ENCODE results near the gene ZNF850. TPM values are rescaled to one million over a fixed set of nuclear protein-coding genes. Genes with fewer than 3 reads are reported as not detected.
A peak's percentile ranks its signal among the peaks of the same experiment; 100 is the strongest.

The ZNF850 gene
- total and polyA plus RNA-seq, 4 experiments from 2014 or later: 1.5 to 5.4 (median 3.7) TPM; not detected in 1

- peaks cover 9 to 24% (median 13%) of the 10 kb centered on the region in 4 donors for H3K4me1 Mint-ChIP-seq
- no peaks in the 10 kb centered on the region for H3K27me3 ChIP-seq (ENCODE audit: insufficient read depth, low read length)
- no peaks in the 10 kb centered on the region for H3K27me3 Mint-ChIP-seq
- no peak overlapping the region for H3K4me3 ChIP-seq (ENCODE audit: low read length in 2 of 2)
- DNase-seq: no peak
- intact Hi-C loops (cut with micrococcal nuclease): no loop called here
- H3K36me3 ChIP-seq (ENCODE audit: insufficient read depth, low read length): no peaks in the 10 kb centered on the region
- H3K4me1 ChIP-seq (ENCODE audit: insufficient read depth, low read length): peaks cover 18% of the 10 kb centered on the region
- CTCF ChIA-PET (ENCODE audit: partially characterized antibody): no interaction called here
- POLR2A ChIA-PET (ENCODE audit: partially characterized antibody): no interaction called here
- H3K27ac ChIP-seq (ENCODE audit: low read depth, low read length): no peak overlapping the region
- no peak overlapping the region for H3K4me3 Mint-ChIP-seq
- peaks cover 0 to 26% of the 10 kb centered on the region in 2 donors for H3K9me3 ChIP-seq (ENCODE audit: control insufficient read depth in 1 of 2, low read length in 2 of 2)
- peaks cover 2 to 71% (median 44%) of the 10 kb centered on the region in 8 donors for H3K9me3 Mint-ChIP-seq
- no peak overlapping the region for H3K27ac Mint-ChIP-seq
- H3K36me3 Mint-ChIP-seq: peaks cover 41 to 53% of the 10 kb centered on the region in 2 donors
Observed at GRCh38 chr19:36672368-36672767, 100.2 kb downstream of the ZNF850 start.

GRCh38 chr19:36668646-36669045 lies 104.0 kb downstream of the ZNF850 start:
- POLR2A ChIA-PET (ENCODE audit: partially characterized antibody): interaction anchor here (0.5 to 1.3 kb wide), 2 partner anchors 23 to 250 kb away, joined by 3 read pairs; no protein-coding TSS in a partner anchor
- CTCF ChIA-PET (ENCODE audit: partially characterized antibody): interaction anchor here (0.5 kb wide), 1 partner anchor 67 kb away, joined by 3 read pairs; no protein-coding TSS in a partner anchor
- intact Hi-C loops (cut with micrococcal nuclease): loop anchor here (5.0 to 10.0 kb wide), 2 partner anchors 94 to 169 kb away; partner anchors contain the start of genes ZNF529 and ZNF790

GRCh38 chr19:36665832-36666231 lies 106.8 kb downstream of the ZNF850 start:
- Histone ChIP-seq H3K4me1 (ENCODE audit: insufficient read depth, low read length) (peaks cover 28% of the 10 kb centered on the region), H3K36me3 (ENCODE audit: insufficient read depth, low read length) (no peaks in the 10 kb centered on the region), H3K9me3 (ENCODE audit: control insufficient read depth in 1 of 2, low read length in 2 of 2) (peaks cover 0 to 9% of the 10 kb centered on the region in 2 donors), H3K27ac (ENCODE audit: low read depth, low read length) (peak overlapping the region; percentile 71), H3K4me3 (ENCODE audit: low read length in 2 of 2) (peak overlapping the region; percentile 76 to 100), H3K27me3 (ENCODE audit: insufficient read depth, low read length) (no peaks in the 10 kb centered on the region)
- POLR2A ChIA-PET (ENCODE audit: partially characterized antibody): interaction anchor here (0.7 to 1.9 kb wide), 10 partner anchors 21 to 801 kb away, joined by 3 to 8 read pairs (median 4); partner anchors contain the start of genes ZNF260, ZNF345, ZNF382 and ZNF566
- Mint-ChIP-seq H3K9me3 (peaks cover 0 to 75% (median 38%) of the 10 kb centered on the region in 8 donors), H3K4me3 (peak overlapping the region; percentile 94 to 100 (median 99)), H3K36me3 (peaks cover 52 to 64% of the 10 kb centered on the region in 2 donors), H3K4me1 (peaks cover 24 to 45% (median 31%) of the 10 kb centered on the region in 4 donors), H3K27ac (peak overlapping the region in 6 of 7 donors; percentile 5 to 99 (median 94)), H3K27me3 (no peaks in the 10 kb centered on the region)
- intact Hi-C loops (cut with micrococcal nuclease): loop anchor here (1.0 to 10.0 kb wide), 7 partner anchors 21 to 251 kb away; partner anchors contain the start of genes ZNF260, ZNF345, ZNF382 and ZNF529
- no peak for DNase-seq
- CTCF ChIA-PET (ENCODE audit: partially characterized antibody): no interaction called here

More at GRCh38 chr19:36668646-36669045, 104.0 kb downstream of the ZNF850 start:
- H3K4me1 Mint-ChIP-seq: peaks cover 24 to 49% (median 31%) of the 10 kb centered on the region in 4 donors
- Histone ChIP-seq H3K9me3 (ENCODE audit: control insufficient read depth in 1 of 2, low read length in 2 of 2) (peaks cover 0 to 25% of the 10 kb centered on the region in 2 donors), H3K36me3 (ENCODE audit: insufficient read depth, low read length) (no peaks in the 10 kb centered on the region), H3K4me3 (ENCODE audit: low read length in 2 of 2) (peak overlapping the region in 1 of 2 donors; percentile 1), H3K27ac (ENCODE audit: low read depth, low read length) (no peak overlapping the region), H3K4me1 (ENCODE audit: insufficient read depth, low read length) (peaks cover 28% of the 10 kb centered on the region), H3K27me3 (ENCODE audit: insufficient read depth, low read length) (no peaks in the 10 kb centered on the region)
- H3K27me3 Mint-ChIP-seq: no peaks in the 10 kb centered on the region
- no peak for DNase-seq
- peak overlapping the region in 4 of 7 donors; percentile 11 to 77 (median 48) for H3K27ac Mint-ChIP-seq
- peaks cover 0 to 77% (median 42%) of the 10 kb centered on the region in 8 donors for H3K9me3 Mint-ChIP-seq
- H3K36me3 Mint-ChIP-seq: peaks cover 63 to 70% of the 10 kb centered on the region in 2 donors
- H3K4me3 Mint-ChIP-seq: peak overlapping the region; percentile 18 to 84 (median 62)

Other genes starting within 250 kb of the ZNF850 start
- 10 to 100 TPM; 15.4 to 18.8 TPM for gene ZNF260, start 244.5 kb downstream of the ZNF850 start, total RNA-seq
- gene ZNF260, start 244.5 kb downstream of the ZNF850 start, polyA plus RNA-seq: 10 to 100 TPM in 1 of 2 donors, 1 to 10 TPM in 1; 6.4 to 11.3 TPM
- 10 to 100 TPM; 32.8 to 33.5 TPM for gene ZNF529, start 199.5 kb downstream of the ZNF850 start, total RNA-seq
- gene ZNF529, start 199.5 kb downstream of the ZNF850 start, polyA plus RNA-seq: 1 to 10 TPM; 7.9 to 8.8 TPM
- 10 to 100 TPM; 21.1 to 21.9 TPM for gene ZNF382, start 167.5 kb downstream of the ZNF850 start, total RNA-seq
- gene ZNF382, start 167.5 kb downstream of the ZNF850 start, polyA plus RNA-seq: 10 to 100 TPM in 1 of 2 donors, 1 to 10 TPM in 1; 3.1 to 11.8 TPM
- gene ZNF461, start 106.0 kb downstream of the ZNF850 start, total RNA-seq: 10 to 100 TPM; 17.5 to 17.6 TPM
- 1 to 10 TPM; 3.1 to 8.0 TPM for gene ZNF461, start 106.0 kb downstream of the ZNF850 start, polyA plus RNA-seq
- 10 to 100 TPM; 17.0 to 19.8 TPM for gene ZNF567, start 85.2 kb downstream of the ZNF850 start, total RNA-seq
- gene ZNF567, start 85.2 kb downstream of the ZNF850 start, polyA plus RNA-seq: 10 to 100 TPM in 1 of 2 donors, 1 to 10 TPM in 1; 7.0 to 13.9 TPM
- 10 to 100 TPM; 12.4 to 13.4 TPM for gene ZNF790, start 65.6 kb upstream of the ZNF850 start, total RNA-seq
- 1 to 10 TPM; 5.1 to 6.6 TPM for gene ZNF790, start 65.6 kb upstream of the ZNF850 start, polyA plus RNA-seq
- 10 to 100 TPM; 17.6 to 18.0 TPM for gene ZNF345, start 78.1 kb upstream of the ZNF850 start, total RNA-seq
- 10 to 100 TPM in 1 of 2 donors, 1 to 10 TPM in 1; 7.9 to 10.0 TPM for gene ZNF345, start 78.1 kb upstream of the ZNF850 start, polyA plus RNA-seq
- 1 to 10 TPM; 8.5 to 9.8 TPM for gene ZNF829, start 143.5 kb upstream of the ZNF850 start, total RNA-seq
- 1 to 10 TPM; 2.0 to 4.0 TPM for gene ZNF829, start 143.5 kb upstream of the ZNF850 start, polyA plus RNA-seq
- 10 to 100 TPM; 18.8 to 20.3 TPM for gene ZNF568, start 143.5 kb upstream of the ZNF850 start, total RNA-seq
- gene ZNF568, start 143.5 kb upstream of the ZNF850 start, polyA plus RNA-seq: 10 to 100 TPM in 1 of 2 donors, 1 to 10 TPM in 1; 7.6 to 11.1 TPM

Data from CD4-positive, alpha-beta memory T cell (primary cell).